Cardiac septum (tissue), 1 donor: ENCODE measurements around the gene BCCIP. TPM values are rescaled to one million over a fixed set of nuclear protein-coding genes. Genes with fewer than 3 reads are reported as not detected.

Experiments
- DNase-seq: peaks from one replicate; pipeline ENCODE4 v3.0.0-alpha.2; 2020; ENCODE audit warnings: low spot score
- intact Hi-C: fragments of 100-400 bp; cut with DNase I; formaldehyde crosslinking; loops from one replicate; pipeline ENCODE4 v1.14.0; 2022
- total RNA-seq: library from RNA; stranded (reverse); fragmentation: NEBNext Ultra II Directional; extraction: Animal tissue kit (Norgen Biotek cat#: 25700); gene quantifications from one replicate; pipeline ENCODE4 v1.2.1, GENCODE V29; 2021
- donor health status: DM: no; HTN: no; CAD: no.

Gene BCCIP
- total RNA-seq, 1 donor from 2014 or later: 41.8 TPM

DNA sequence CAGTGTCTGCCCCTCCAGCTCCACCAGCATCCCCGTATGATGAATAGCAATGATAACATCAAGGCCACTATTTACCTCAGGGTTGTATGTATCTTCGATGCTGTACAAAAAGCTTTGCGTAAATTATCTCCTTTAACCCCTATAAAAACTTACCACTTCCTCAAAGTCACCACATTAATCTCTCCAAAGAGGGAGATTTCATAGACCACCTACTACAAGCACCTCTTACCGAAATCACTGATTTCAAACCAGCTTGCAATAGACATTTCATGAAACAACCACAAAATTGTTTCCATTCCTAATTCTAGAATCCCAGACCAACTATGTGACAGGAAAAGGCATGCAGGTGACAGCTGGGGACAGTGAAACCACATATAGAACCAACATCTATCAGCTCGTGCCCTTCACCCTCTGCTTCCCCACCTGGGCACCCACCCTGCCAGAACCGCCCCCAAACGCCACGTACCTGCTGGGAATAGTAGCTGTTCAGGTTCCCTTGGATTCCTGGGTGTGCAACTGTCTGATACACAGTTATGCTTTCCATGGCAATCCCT lies 27.6 kb upstream of the BCCIP start:
- no peak for DNase-seq
- intact Hi-C loops: no loop called here

DNA sequence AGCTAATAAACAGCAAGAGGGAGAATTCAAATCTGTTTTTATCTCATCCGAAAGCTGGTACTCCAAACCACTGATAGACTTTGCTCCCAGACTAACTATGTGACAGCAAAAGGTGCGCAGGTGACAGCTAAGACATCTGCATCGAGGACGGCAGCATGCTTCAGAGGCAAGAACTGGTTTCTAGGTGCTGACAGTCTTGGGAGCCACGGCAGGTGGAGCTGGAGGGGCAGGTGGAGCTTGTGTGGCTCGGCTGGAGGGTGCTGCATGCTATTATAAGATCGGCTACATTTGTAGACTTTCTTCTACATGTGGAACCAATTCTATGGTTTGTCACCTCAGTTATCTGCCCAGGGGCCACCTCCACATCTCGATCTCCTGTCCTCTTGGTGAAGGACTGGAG lies 25.9 kb upstream of the BCCIP start:
- DNase-seq: no peak
- intact Hi-C loops: no loop called here

DNA sequence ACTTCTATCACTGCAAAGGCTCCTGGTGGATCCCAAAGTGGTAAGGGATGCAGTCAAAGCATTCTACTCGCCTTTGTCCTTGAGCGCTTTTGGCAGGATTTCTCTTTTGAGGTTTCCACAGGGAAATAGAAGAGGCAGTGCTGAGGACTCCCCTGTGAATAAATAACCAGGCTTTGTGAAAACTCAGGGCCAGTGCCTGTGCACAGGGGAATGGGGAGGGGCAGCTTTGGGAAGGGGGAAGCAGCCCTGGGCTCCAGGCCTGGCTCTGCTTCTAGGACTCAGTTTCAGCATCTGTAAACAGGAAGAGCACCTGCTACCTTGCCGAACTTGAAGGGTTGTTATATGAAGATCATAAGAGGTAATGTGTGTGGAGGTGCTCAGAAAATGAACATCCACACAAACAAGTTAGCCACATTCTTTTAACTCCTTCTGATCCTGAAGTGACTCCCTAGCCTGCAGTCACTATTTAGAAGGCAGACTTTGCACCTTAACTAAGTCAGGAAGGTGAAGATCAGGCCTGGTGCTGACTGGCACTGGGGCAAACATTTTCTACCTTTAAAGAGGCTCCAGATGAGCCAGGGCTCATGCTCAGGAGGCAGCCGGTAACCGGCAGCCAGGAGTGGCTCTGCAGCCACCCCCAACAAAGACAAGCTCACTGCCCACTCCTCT lies 25.2 kb upstream of the BCCIP start:
- no peak for DNase-seq
- intact Hi-C loops: no loop called here

DNA sequence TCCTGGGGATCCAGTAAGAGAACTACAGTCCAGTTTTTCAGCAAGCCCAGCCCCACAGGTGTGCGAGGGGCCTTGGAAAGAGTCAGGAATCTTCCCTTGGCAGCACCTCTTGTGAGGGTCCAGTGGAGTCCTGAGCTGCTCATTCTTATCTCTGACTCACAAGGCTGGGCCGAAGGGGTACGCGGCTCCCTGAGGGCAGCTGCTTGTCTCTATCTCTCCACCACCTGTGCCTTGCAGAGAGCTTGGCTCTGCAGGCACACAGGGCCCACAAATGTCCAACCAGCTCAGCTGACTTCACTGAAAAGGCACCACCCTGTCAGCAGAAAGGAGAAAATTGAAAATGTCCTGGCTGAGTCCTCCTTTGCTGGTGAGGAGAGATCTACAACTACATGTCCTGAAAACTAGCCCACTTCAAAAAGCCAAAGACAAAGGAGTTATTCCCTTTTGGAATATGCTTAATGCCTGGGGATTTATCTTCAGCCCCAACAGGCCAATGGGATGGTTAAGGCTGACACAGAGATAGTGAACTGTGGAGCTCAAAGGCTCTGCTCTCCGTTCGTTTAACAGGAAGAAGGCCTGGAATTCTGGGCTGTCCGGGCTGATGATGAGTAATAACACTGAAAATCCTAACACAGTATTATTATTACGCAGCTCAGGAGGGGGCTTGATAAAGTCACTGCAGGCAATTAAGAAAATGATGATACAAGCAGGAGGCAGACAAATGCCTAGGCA lies 23.7 kb upstream of the BCCIP start:
- DNase-seq: no peak
- intact Hi-C loops: no loop called here

DNA sequence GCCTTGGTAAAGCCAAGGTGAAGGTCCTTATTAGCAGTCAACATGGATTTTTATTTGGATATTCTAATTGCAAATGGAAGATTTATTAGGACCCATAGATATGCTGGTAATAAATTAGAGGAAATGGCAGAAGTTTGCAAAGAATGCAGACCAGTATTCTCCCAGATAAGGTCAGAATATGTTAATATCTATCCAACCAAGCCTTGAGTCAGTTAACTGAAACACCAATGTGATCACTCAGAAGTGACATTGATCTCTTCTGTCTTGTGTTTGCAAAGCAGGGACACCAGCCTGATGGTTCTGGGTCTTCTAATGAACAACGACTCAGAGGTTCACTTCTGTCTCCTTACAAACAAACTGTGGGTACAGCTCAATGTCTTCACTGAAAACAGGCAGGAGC lies 21.8 kb upstream of the BCCIP start:
- intact Hi-C loops: no loop called here
- no peak for DNase-seq

DNA sequence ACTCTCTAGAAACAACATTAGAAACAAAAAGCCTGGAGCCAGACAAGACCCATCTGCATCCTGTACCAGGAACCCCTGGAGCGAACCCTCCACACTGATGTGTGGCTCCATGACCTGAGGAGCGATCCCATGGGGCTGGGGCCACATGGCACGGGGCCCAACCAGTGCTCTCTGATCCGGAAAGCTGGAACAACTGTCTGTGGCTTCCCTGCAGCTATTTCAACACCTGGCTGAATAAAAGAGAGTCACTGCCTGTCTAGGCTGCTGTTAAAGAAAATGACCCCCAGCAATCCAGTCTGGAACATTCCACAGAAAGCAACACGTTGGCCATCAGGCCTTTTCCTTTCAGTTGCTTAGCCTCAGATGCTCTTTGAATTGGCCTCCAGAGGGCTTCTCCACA lies 21.2 kb upstream of the BCCIP start:
- no peak for DNase-seq
- intact Hi-C loops: no loop called here

DNA sequence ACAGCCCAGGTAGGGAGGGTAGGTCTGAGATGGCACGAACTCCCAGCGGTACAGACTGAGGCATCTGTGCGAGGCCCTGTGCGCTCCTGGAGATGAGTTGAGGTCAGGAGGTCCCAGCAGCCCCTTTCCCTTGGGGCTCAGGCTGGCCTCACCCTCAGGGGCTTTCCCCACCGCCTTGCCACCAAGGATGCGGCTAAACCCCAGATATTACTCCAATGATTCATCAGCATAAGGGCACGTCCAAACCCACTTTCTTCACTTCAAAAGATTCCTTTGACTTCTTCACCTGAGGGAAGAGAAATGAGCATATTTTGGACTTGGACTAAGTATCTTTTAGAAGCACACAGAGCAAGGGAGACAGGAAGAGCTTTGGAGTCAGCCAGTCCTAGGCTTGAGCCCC lies 20.6 kb upstream of the BCCIP start:
- DNase-seq: no peak
- intact Hi-C loops: no loop called here

DNA sequence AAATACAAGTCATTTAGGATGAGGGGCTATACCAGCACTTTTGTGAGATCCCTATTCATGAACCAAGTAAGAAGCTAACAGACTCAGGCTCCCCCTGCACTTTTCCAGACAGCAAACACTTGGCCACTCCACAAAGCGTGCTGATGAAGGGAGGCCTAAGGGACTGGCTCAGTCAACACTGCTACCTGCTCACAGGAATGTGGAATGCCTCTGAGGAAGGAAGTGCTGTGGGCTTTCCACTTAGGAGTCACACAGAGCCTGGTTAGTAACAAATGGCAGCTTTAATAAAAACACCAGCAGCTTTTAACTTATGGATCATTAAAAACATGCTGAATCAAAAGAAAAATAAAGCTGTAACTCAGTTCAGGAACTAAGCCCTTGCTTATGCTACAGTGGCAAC lies 15.3 kb upstream of the BCCIP start:
- DNase-seq: no peak
- intact Hi-C loops: no loop called here

DNA sequence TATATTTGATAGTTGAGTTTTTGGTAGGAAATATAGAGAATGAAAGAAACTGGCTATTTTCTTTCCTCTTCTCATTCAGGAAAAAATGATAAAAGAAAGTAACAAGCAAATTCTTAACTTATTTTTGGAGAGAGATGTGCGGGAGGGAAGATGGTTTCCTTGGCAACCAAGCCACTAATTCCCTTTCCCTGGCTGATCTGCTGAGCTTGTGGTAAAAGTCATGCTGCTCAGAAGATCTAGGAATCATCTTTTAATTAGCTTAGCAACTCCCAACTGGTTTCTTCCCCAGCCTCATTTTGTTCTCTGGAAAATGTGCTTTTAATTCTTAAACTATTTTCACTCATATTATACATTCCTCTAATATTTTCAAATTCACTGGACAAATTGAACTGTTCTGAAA lies 12.1 kb upstream of the BCCIP start:
- intact Hi-C loops: no loop called here
- DNase-seq: no peak

DNA sequence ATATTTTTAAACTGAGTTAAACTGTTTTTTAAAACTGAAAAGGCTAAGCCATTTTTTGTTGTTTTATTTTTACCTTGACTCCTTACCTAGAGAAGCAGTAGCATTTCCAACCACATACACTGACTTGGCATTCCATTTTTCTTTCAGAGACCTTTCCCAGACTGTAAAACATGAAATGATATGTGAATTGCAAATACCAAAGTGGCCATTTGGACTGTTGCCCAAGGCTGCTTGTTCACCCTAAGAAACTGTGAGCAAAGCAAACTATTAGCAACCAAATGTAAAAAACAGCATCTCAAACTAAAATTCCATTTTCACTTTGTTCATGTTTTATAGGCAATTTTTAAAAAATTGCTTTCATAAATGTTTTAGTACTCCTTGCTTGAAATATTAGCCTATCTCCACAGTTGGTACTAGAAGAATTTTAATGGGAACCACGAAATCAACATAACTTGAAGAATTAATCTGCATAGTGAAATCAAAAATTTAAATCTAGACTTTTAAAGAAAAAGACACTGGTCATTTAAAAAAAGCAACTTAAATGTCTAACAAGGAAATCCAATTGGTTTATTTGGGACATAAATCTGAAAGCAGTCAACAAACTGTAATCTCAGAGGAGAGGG lies 11.1 kb upstream of the BCCIP start:
- intact Hi-C loops: no loop called here
- no peak for DNase-seq

DNA sequence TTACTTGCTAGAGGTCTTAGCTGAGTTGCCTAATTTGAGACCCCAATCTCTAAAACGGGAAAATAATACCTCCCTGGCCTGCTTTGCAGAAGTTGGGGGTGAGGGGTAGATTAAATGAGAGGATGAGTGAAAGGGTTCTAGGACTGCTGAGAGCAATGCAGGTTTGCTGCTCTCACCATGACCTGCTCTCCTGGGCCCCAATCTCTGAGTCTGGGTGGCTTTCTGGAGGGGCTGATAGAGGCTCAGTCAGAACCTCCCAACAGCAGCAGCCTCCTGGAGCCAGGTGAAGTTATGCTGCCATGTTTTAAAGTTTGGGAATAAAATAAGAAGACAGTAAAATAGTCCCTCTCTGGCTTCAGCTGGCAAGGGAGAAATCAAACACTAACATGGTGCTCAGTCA lies 7.6 kb upstream of the BCCIP start:
- intact Hi-C loops: no loop called here
- DNase-seq: no peak

DNA sequence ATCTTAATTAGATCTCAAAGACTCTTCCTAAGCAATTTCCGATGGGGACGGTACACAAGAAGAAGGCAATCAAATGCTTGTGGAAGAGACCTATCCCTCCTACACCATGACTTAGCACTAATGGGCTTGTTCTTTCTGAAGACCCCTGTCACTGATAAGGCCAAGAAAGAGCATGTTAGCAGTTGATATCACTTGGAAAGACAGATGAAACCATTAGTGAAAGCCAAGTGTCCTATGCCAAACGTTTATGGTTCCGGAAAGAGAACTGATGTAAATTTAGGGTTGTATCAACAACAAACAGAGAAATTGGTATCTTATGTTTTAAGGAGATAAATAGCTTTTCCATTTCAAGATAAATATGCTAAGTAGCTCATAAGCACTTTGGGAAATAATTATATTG lies 6.8 kb upstream of the BCCIP start:
- intact Hi-C loops: no loop called here

DNA sequence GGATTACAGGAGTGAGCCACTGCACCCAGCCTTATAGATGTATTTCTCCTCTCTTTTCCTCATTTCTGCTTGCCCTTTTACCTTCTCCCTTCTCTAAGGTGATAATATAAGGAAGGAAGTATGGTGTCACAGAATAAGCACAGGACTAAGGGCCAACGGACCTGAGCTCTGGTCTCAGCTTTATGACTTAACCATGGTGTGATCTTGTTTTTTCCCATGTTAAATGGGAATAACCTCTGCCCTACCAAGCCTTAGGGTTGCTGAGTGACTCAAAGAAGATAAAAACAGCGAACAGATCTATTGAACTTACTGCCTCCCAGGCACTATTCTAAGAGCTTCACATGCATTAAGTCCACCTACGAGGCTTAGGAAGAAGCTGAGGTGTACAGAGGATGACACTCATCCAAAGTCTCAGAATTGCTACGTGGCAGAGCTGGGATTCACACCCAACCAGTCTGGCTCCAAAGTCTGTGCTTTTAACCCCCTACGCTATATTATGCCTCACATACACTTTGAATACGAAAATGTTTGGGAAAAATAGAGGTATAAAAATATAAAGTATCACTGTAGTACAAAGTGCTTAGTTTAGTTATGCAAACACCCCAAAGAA lies 5.9 kb upstream of the BCCIP start:
- intact Hi-C loops: no loop called here
- DNase-seq: no peak

More for the DNA sequence above, 6.8 kb upstream of the BCCIP start:
- DNase-seq: no peak

DNA sequence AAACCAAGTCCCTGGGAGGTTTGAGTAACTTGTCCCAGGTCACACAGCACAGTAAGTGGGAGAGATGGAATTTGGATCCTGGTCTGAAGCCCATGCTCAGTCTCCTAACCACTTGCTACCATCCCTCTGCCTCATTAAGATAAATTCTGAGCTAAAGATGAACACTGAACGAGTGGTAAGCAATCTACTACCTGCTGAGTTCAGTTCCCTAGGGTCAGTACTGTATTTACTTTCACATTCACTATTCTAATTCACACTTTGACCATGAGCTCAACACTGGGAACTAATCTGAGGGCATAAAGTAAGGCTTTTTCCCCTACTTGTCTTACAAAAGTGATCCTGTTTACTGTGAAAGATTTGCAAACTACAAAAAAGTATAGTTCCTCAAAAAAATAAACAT lies 2.6 kb upstream of the BCCIP start:
- intact Hi-C loops: no loop called here
- no peak for DNase-seq

DNA sequence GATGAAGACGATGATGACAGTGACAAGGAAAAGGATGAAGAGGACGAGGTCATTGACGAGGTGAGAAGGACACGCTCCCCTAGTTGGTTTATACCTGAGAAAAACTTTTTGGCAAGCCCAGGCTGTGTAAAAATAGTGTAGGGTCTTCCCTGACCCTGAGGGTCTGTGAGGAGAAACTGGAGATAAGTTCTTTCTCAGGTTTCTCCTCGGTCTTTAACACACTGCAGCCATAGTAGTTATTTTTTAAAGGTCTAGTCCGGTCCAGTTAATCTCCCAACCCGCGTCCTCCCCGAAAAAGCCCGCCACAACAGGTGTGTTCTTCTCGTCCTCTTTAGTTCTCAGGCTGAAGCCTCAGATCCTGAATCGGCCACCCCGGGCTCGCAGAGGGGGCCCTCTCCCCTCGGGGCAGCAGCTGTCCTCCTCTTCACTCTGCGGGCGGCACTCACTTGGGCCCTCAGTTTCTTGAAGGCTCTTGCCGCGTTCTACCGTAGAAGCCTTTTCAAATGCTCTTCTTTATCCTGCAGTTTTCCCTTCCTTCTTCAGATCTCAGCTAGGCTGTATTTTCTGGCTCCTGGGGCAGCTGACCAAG lies 411 bp downstream of the BCCIP start:
- intact Hi-C loops: no loop called here
- no peak for DNase-seq

DNA sequence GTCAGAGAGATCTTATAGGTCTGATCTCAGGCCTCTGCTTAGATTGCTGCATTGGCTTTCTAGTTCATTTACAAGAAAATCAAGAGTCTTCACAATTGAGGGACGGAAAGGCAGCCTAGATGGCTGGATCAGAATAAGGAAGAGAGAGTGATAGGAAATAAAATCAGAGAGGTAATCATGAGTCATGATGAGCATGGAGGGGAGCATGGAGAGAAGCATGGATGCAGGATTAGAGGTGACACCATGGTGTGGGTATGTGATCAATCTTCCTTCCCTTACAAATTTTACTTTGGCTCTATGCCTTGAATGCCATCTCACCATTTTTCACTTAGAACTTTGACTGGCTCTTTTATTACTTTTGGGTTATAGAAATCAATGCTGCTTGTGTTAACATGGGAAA lies 1.4 kb downstream of the BCCIP start:
- no peak for DNase-seq
- intact Hi-C loops: no loop called here

DNA sequence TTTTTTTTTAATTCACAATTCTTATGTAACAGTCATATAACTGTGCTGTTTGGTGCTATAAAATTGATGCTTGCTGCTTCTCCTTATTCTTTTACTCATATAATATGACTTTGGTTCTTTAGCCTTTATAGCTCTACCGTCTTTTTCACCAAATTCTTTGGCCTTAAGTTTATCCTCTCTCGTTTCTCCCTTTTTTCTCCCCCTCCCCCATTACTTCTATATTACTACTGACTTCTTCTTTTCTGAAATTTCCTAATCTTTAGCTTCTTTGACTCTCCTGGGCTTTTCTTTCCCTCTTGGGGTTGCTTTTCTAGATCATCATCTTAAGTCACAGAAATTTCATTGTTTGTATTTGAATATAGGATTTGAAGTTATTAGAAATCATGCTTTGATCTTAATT lies 3.8 kb downstream of the BCCIP start:
- intact Hi-C loops: no loop called here
- no peak for DNase-seq

DNA sequence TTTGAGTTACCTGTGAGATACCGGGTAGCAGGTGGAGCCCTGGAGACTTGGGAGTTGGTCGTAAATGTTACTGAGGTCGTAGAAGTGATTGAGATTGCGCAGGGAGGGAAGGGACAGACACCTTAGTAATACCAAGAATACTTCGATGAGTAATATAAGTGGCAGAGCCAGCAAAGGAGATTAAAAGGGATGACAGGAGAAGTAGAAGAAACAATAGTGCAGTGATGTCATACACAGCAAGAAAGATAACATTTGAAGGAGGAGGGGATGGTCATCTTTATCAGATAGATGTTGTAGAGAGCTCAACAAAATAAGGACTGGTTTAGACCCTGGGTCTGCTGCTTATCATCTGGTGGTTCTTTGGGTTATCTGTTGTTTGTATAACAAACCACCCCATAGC lies 5.0 kb downstream of the BCCIP start:
- no peak for DNase-seq
- intact Hi-C loops: no loop called here

DNA sequence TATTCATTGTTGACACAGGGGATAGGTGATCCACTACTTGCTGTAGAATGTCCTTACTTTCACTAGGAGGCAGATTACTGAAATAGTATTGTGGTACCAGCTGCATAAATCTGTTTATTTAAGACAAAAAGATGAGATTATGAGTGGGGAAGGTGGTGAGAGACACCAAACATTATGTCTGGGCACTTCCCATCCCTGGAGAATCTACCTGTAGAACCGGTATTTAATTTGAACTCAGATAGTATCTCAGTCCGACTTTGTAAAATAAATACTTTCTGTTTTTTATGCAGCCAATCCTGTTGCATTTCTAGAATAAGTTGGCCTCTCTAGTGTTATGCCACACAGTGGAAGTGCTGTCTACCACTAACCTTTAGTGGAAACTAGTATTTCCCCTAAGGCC lies 13.4 kb downstream of the BCCIP start:
- DNase-seq: no peak
- intact Hi-C loops: no loop called here
